ENCODE results near the gene PNPLA5.

PNPLA5 gene

GRCh38 chr22:43838571-43839307 lies 53.1 kb downstream of the PNPLA5 start:
- DNase-seq (ENCODE audit: low read depth): no peak

DNA sequence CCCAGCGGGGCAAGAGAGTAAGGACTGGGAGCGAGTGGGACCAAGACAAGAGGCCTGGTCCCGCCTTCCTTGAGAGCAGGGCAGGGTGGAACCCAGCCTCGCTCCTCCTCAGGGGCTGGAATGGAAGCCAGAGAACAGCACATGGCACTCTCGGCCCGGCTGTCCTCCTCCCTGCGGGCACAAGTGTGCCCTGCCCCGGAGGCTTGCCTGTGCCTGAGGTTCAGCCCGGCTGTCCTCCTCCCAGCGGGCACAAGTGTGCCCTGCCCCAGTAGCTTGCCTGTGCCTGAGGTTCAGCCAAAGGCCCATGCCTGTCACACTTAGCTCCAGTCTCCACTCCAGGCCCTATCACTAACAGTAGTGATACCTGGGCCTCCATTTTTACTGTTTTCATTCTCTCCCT lies 53.7 kb downstream of the PNPLA5 start:
- DNase-seq (ENCODE audit: low read depth): no peak

GRCh38 chr22:43837666-43838065 lies 54.1 kb downstream of the PNPLA5 start:
- DNase-seq (ENCODE audit: low read depth): no peak

- DNase-seq (ENCODE audit: low read depth): no peak
Measured at GRCh38 chr22:43835736-43836135, 56.1 kb downstream of the PNPLA5 start.

- no peak for DNase-seq (ENCODE audit: low read depth)
Measured at GRCh38 chr22:43835166-43835565, 56.6 kb downstream of the PNPLA5 start.

GRCh38 chr22:43833286-43834240 lies 58.2 kb downstream of the PNPLA5 start:
- no peak for DNase-seq (ENCODE audit: low read depth)

- no peak for DNase-seq (ENCODE audit: low read depth)
Measured at GRCh38 chr22:43832393-43833265, 59.2 kb downstream of the PNPLA5 start.

- no peak for DNase-seq (ENCODE audit: low read depth)
Measured at GRCh38 chr22:43831561-43832392, 60.0 kb downstream of the PNPLA5 start.

DNA sequence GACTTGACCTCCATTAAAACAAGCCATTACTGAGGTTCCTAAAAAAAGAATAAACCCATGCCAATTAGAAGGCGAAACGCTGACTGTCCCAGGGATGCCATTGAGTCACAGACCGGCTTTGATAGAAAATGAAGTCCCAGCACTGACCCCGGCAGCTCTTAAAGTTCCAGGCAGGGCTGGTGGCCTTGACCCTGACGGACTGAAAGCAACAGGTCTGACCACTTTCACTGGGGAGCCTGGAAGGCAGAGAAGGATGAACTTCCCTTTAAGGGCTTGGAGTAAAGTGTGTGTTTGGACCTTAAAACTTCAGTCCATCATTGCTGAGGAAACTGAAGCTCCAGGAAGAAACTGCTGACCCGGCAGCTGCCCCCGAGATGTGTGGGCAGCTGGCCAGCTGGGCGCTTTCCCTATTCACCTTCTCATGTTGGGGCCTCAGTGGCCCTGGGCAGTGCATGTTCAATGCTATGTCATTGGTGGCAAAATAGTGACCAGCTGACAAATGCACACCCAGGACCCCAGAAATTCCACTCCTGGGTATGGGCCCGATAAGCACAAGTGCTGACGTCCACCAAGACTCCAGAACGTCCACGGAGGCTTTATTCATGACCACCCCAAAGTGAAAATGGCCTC lies 60.8 kb downstream of the PNPLA5 start:
- DNase-seq (ENCODE audit: low read depth): no peak

DNA sequence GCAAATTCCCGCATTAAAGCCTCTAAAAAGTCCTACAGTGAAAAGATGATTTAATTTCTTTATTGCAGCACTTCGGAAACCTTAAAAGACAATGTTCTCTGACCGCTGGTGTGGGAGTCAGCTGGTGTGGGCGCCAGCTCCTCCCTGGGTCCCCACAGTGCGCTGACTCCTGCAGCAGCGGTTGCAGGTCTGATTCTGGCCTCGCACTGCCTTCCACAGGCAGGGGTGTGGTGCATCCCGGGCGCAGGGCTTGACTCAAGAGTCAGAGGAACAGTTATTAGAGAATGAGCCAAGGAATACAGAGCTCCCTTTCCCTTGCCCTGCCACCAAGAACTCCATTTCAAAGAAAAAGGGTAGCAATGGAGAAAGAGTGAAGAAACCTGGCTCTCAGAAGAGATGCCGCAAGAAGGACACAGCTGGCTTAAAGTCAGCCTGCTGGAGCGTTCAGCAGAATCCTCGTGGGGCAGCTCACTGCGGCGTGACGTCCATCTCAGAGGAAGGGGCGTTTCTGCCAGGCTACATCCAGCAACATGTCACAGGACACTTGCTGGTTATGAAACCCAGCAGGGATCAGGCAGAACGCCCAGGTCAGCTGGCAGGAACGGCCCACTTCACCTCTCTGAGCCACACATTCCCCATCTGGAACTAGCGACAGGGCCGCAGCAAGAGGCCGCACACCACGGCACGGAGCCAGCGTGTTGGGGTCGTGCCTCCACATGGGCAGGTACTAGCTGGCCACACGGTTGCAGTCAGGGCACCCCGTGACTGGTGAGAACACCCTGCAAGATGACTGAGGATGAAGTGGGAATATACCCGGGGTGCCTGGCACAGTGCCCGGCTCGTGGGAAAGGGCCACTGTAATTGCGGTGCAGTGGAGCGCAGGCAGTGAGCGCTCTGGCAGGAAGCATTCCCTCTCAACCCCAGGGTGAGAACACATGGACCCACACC lies 61.6 kb downstream of the PNPLA5 start:
- DNase-seq (ENCODE audit: low read depth): no peak

All from stimulated activated CD8-positive, alpha-beta memory T cell treated with anti-CD3 and anti-CD28 coated beads, Interleukin-15, amount 100 ng/mL, for 24 hours (primary cell).